ENCODE results near the gene L3MBTL4.

GRCh38 chr18:6434987-6435709 lies 20.4 kb upstream of the L3MBTL4 start:
- no peak for TF ChIP-seq POLR2A (IDR thresholded peaks at IDR 0.05)
- TF ChIP-seq CTCF (IDR thresholded peaks at IDR 0.05), result no peak
